ENCODE measurements around the gene AP1B1.
"Not testable (repeated sequence)": the region's sequence is repeated elsewhere in the genome, so short reads cannot be mapped to it uniquely, and the experiment has no call there.

The AP1B1 gene

GRCh38 chr22:29346659-29347058 is 41.7 kb downstream of the AP1B1 start:
- no peak for DNase-seq

DNA sequence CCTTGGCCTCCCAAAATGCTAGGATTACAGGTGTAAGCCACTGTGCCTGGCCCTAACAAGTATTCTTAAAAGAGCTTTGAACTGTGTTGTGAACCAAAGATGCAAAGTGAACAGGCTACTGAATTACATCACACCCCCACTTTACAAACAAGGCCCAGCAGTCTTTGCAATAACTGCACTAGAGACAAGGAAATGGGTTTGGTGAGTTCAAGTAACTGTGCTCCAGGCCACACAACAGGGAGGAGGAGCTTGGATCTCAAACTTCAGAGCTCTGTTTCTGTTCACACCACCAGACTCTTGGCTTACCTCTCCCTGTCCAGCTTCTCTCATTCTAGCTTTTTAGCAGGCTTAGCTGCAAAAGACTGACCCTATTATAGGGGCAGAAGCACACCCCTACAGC is 42.4 kb downstream of the AP1B1 start:
- DNase-seq: no peak

DNA sequence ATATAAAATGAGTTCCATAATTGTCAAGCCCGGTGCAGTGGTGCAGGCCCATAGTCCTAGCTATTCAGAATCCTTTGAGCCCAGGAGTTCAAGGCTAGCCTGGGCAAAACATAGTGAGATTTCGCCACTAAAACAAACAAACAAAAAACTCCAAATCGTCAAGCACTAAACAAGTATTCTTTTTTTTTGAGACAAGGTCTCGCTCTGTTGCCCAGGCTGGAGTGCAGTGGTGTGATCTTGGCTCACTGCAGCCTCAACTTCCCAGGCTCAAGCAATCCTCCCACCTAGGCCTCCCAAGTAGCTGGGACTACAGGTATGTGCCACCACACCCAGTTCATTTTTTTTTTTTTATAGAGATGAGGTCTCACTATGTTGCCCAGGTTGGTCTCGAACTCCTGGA is 43.5 kb downstream of the AP1B1 start:
- not testable (repeated sequence) for DNase-seq

GRCh38 chr22:29344137-29344536 is 44.2 kb downstream of the AP1B1 start:
- DNase-seq: peak; percentile 77

GRCh38 chr22:29343313-29343805 is 45.0 kb downstream of the AP1B1 start:
- DNase-seq: peak; percentile 3

GRCh38 chr22:29342577-29343312 is 45.6 kb downstream of the AP1B1 start:
- DNase-seq: no peak

DNA sequence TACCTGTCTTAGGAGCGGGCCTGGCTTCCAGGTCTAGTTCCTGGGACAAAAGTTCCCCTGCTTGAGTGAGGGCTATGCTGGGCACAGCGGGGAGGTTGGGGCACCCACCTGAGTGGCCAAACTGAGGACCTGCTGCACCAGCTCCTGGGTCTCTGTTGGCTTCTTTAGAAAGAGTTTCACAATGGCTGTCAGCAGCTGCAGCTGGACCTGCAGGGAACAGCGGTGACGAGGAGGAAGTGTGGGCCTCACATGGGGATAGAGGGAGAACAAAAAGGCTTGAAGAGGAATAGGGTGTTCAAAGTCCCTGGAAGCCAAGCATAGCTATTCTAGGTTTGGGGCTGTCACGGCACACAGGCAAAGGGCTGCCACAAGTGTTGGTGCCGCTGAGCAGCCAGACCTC is 46.2 kb downstream of the AP1B1 start:
- DNase-seq: no peak

GRCh38 chr22:29341849-29342127 is 46.6 kb downstream of the AP1B1 start:
- DNase-seq: no peak

DNA sequence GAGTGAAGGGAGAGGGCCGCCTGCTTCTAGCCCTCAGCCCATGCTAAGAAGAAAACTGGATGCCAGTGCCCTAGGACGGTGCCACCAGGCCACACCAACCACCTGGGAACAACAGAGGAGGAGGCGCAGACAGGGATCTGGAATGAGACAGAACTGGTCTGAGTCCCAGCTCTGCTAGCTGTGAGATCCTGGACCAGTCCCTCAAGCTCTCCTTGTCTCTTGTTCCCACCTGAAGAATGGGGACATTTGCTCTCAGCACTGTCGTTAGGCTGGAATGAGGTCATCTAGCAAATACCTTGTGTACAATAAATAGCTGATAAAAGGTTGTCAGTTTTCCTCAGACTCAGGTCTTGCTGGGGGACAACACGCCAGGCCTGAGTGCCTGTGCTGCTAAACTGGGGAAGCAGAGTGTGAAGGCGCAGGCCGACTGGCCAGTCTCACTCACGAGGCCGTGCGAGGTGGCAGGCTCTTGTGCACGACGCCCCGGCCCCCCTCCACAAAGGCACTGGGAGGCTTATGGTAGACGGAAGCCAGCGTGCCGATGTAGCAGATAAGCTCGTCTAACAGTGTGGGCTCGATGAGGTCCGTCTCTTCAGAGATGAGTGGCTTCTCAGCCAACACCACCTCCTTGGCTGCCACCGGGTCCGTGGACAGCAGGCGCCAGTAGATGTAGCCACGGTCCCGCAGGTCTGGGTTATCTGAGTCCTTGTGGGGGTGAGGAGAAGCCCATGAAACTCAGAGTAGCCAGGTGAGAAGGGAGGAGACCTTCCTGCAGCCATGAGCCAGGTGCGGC is 47.1 kb downstream of the AP1B1 start:
- no peak for DNase-seq

- no peak for DNase-seq
Observed at GRCh38 chr22:29340566-29340965, 47.8 kb downstream of the AP1B1 start.

DNA sequence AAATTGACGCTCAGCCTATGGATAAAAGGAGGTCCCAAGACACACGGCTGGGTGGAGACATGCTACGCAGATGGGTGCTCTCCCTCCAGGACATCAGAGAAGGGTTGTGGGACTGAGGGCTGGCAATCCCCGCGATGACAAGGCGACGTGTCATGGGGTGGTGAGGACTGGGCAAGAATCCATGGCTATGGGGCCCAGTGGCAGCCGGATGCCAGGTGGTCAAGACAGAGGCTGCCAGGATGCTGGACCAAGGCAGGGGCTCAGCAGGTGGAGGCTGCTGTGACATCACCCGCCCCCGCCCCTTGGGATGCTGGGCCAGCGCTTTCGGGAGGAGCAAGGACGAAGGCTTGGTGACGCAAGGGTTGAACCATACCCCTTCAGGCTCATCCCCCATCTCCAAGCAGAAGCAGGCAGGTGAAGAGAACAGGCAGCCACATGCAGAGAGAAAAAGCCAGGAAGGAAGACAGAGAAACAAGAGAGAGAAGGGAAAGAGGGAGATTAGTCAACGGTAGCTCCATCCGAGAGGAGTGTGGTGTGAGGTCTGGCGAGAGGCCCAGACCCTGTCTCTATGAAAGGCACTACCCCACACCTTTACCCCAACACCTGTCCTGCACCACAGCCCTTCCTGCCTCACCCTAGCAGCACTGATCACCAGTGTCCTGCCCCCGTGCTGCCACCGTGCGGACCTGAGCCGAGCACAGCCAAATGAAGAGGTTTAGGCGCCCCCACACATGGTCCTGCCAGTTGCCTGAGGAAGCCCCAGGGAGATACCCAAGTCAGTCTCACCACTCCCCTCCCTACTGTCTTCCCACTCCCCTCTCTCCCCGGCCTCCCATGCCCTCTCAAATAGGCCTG is 48.8 kb downstream of the AP1B1 start:
- DNase-seq: no peak

GRCh38 chr22:29338398-29338797 is 50.0 kb downstream of the AP1B1 start:
- no peak for DNase-seq

DNA sequence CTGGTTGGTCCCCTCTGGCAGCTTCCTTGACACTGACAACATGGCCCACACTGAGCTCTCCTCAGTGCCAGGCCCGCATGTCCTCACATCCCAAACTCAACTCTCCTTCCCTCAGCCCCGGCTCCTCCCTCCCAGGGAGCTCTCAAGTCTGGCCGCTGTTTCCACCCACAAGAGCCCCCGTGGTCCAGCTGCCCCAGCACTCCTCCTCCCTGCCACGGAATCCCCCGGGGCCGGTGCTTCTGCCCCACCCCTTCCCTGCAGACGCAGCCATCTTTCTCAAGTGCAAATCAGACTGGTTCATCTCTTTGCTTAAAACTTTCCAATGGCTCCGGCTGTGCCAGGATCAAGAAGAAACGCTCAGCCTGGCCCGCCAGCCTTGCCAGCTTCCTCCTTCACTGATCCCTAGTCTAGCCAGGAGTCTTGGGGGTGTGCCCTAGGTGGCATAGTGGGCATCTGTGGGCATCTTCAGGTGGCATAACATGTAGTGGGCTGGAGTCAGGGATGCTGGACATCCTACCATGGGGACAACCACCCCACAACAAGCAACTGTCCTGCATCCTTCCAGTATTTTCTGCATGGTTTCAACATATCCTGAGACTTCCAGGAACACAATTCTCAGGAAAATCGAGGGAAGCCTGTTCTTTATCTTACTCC is 50.6 kb downstream of the AP1B1 start:
- DNase-seq: no peak

GRCh38 chr22:29336751-29337490 is 51.4 kb downstream of the AP1B1 start:
- DNase-seq: no peak

DNA sequence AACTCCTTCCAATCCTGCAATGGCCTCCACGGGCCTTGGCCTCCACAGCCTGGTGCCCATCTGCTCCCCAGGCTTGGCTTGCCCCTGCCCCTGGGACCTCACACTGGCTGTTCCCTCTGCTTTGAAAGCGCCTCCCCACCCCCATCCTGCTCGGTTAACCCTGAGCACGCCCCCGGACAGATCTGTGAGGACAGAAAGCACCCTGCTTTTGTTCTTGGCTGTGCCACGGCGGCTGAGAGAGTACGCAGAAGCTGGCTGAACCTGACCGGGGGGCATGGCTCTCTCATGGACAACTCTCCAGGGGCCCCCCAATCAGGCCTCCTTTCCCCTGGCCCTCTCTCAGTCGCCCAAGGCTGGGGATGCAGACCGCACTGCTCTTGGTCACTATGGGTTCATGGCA is 52.7 kb downstream of the AP1B1 start:
- no peak for DNase-seq

- no peak for DNase-seq
Observed at GRCh38 chr22:29334696-29335344, 53.5 kb downstream of the AP1B1 start.

DNA sequence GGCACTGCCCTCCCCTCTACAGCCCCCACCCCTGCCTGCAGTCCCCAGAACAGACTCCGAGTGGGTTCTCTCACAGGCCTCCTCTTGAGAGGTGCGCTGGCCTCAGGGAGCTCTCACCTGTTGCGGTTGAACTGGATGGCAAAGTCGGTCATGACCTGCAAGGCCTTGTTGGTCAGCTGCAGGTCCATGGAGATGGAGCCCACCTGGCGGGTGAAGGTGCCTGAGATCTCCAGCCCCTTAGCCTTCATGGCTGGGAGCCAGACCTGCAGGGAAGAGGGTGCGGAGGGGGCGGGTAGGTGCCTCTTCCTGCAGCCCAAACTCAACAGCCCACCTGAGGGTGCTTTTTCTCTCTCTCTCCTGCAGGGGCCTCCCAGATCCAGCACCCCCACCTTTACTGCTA is 54.2 kb downstream of the AP1B1 start:
- no peak for DNase-seq

GRCh38 chr22:29332886-29333496 is 55.4 kb downstream of the AP1B1 start:
- no peak for DNase-seq

- DNase-seq: no peak
Observed at GRCh38 chr22:29331658-29332300, 56.6 kb downstream of the AP1B1 start.

DNA sequence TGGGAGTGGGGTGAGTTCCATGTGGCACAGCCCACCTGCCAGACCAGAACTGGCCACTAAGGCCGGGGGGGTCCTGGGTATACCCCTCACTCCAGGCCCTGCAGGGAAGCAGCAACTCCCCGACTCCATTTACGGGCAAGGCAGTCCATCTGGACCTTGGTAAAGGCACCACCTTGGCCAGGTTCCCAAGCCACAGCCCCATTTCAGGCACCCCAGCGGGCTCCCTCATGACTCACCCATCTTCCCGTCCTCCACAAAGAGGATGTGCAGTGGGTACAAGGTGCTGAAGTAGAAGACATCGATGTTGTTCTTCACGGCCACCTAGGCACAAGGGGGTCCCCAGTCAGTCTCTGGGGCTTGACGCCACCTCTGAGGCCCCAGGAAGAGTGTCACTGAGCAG is 57.2 kb downstream of the AP1B1 start:
- DNase-seq: no peak

DNA sequence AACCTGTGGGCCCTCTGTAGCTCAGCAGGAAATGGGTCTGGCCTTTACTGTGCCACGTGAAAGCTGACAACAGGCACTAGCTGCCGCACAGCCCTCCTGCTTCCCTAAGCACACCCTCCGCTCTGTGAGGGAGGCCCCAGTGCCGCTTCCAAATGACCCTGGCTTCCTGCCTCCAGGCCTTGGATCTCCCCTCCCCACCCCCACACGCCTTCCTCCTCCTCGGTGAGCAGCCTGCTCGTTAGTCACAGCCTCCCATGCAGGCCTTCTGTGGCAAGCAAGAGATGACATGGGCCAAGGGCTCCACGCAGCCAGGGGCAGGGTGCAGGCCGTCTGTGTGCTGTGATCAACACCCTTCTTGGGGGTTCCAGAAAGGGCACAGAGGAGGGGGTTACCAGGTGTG is 57.6 kb downstream of the AP1B1 start:
- no peak for DNase-seq
